GM23338 (cell line): ENCODE data around the gene PHTF2. TPM values are rescaled to one million over a fixed set of nuclear protein-coding genes. Genes with fewer than 3 reads are reported as not detected.

ENCODE experiments used
- ATAC-seq: fragments of 200-7000 bp; cut with Tn5 transposase; 3 replicates; pipeline ENCODE4 v1.9.1; 2020
- DNase-seq: peaks from one replicate; pipeline ENCODE4 v3.0.0-alpha.2; 2015; ENCODE audit warnings: low spot score
- H2AFZ ChIP-seq: fragments of 200-600 bp; sonication (generic); 2 replicates; pipeline ENCODE4 v1.8.0; 2016; ENCODE audit warnings: antibody characterized with exemption, mild to moderate bottlenecking, moderate library complexity
- H3F3A ChIP-seq: fragments of 200-600 bp; sonication (generic); replicated peaks from 2 replicates; pipeline ENCODE4 v1.8.0; 2017; ENCODE audit warnings: antibody characterized with exemption, mixed run types, low read depth
- H3K27ac ChIP-seq: fragments of 200-600 bp; sonication (generic); 2 replicates; pipeline ENCODE4 v1.6.1; 2016; ENCODE audit warnings: low read depth
- H3K27me3 ChIP-seq: fragments of 200-600 bp; sonication (generic); 2 replicates; pipeline ENCODE4 v1.8.0; 2016; ENCODE audit warnings: mild to moderate bottlenecking, mixed run types, moderate library complexity; ENCODE audit not compliant: insufficient read depth
- H3K36me3 ChIP-seq: fragments of 200-600 bp; sonication (generic); 2 replicates; pipeline ENCODE4 v1.8.0; 2016; ENCODE audit warnings: mild to moderate bottlenecking; ENCODE audit not compliant: insufficient read depth
- H3K4me1 ChIP-seq: fragments of 200-600 bp; sonication (generic); 2 replicates; pipeline ENCODE4 v1.8.0; 2016; ENCODE audit warnings: mild to moderate bottlenecking, moderate library complexity; ENCODE audit not compliant: insufficient read depth
- H3K4me2 ChIP-seq: fragments of 200-600 bp; sonication (generic); 2 replicates; pipeline ENCODE4 v1.7.1; 2017; ENCODE audit warnings: mixed run types
- H3K4me3 ChIP-seq: fragments of 200-600 bp; sonication (generic); 2 replicates; pipeline ENCODE4 v1.6.1; 2016; ENCODE audit warnings: mixed run types
- H3K79me2 ChIP-seq: fragments of 200-600 bp; sonication (generic); replicated peaks from 2 replicates; pipeline ENCODE4 v1.8.0; 2017; ENCODE audit warnings: mild to moderate bottlenecking; ENCODE audit not compliant: insufficient read depth
- H3K9me2 ChIP-seq: fragments of 200-600 bp; sonication (generic); 2 replicates; pipeline ENCODE4 v1.8.0; 2017; ENCODE audit not compliant: insufficient read depth
- H4K20me1 ChIP-seq: fragments of 200-600 bp; sonication (generic); replicated peaks from 2 replicates; pipeline ENCODE4 v1.8.0; 2017; ENCODE audit warnings: mild to moderate bottlenecking; ENCODE audit not compliant: insufficient read depth
- H3K27ac Mint-ChIP-seq: 2 replicates; pipeline ENCODE4 v1.8.0; 2020; ENCODE audit warnings: inconsistent platforms, mild to moderate bottlenecking, moderate library complexity, mixed read lengths
- H3K27me3 Mint-ChIP-seq: 3 replicates; pipeline ENCODE4 v1.8.0; 2022; ENCODE audit warnings: low read depth, mild to moderate bottlenecking, moderate library complexity, mixed read lengths, inconsistent platforms; ENCODE audit not compliant: insufficient read depth, poor library complexity
- H3K36me3 Mint-ChIP-seq: 3 replicates; pipeline ENCODE4 v1.8.0; 2021; ENCODE audit warnings: low read depth, mild to moderate bottlenecking, inconsistent platforms, moderate library complexity, mixed read lengths
- H3K4me1 Mint-ChIP-seq: 3 replicates; pipeline ENCODE4 v1.8.0; 2020; ENCODE audit warnings: mild to moderate bottlenecking, inconsistent platforms, mixed read lengths
- H3K4me3 Mint-ChIP-seq: 3 replicates; pipeline ENCODE4 v1.8.0; 2021; ENCODE audit warnings: moderate library complexity, mild to moderate bottlenecking, inconsistent platforms, mixed read lengths
- H3K9me3 Mint-ChIP-seq: 3 replicates; pipeline ENCODE4 v1.8.0; 2020; ENCODE audit warnings: moderate library complexity, mild to moderate bottlenecking, inconsistent platforms, mixed read lengths
- CREB1 ChIP-seq: fragments of 250-450 bp; sonication (Bioruptor Pico); IDR thresholded peaks from 2 replicates; pipeline ENCODE4 v1.5.0; 2020; ENCODE audit warnings: low read depth, mild to moderate bottlenecking, moderate library complexity
- EZH2 ChIP-seq: fragments of 200-600 bp; sonication (generic); IDR thresholded peaks from one replicate; pipeline ENCODE4 v1.8.0; 2017; ENCODE audit warnings: antibody characterized with exemption, mild to moderate bottlenecking, low read depth; ENCODE audit not compliant: unreplicated experiment
- EZH2phosphoT487 ChIP-seq: fragments of 200-600 bp; sonication (generic); IDR thresholded peaks from one replicate; pipeline ENCODE4 v1.8.1; 2018; ENCODE audit warnings: antibody characterized with exemption; ENCODE audit not compliant: unreplicated experiment
- JUNB ChIP-seq: IDR thresholded peaks from one replicate; pipeline ENCODE4 v1.6.1; 2016; ENCODE audit warnings: antibody characterized with exemption; ENCODE audit not compliant: unreplicated experiment
- NANOG ChIP-seq: IDR thresholded peaks from 2 replicates; pipeline ENCODE4 v1.6.1; 2016; ENCODE audit warnings: antibody characterized with exemption, borderline replicate concordance
- POLR2AphosphoS5 ChIP-seq: IDR thresholded peaks from 2 replicates; pipeline ENCODE4 v1.6.1; 2016; ENCODE audit warnings: antibody characterized with exemption, low read depth
- STAT1 ChIP-seq: IDR thresholded peaks from one replicate; pipeline ENCODE4 v1.6.1; 2016; ENCODE audit warnings: antibody characterized with exemption; ENCODE audit not compliant: unreplicated experiment
- ZNF114 ChIP-seq: fragments of 250-450 bp; sonication (Bioruptor Pico); IDR thresholded peaks from 2 replicates; pipeline ENCODE4 v1.5.0; 2020; ENCODE audit warnings: mild to moderate bottlenecking, moderate library complexity
- ZNF331 ChIP-seq: fragments of 250-450 bp; sonication (Bioruptor Pico); IDR thresholded peaks from 2 replicates; pipeline ENCODE4 v1.5.0; 2020; ENCODE audit warnings: low read depth, mild to moderate bottlenecking, moderate library complexity
- polyA plus RNA-seq: library from polyadenylated mRNA; unstranded; fragments of >200 nt; fragmentation: Nextera tagmentation; extraction: Ambion mirVana; gene quantifications from 2 replicates; pipeline ENCODE4 v1.2.1, GENCODE V29; 2016
- total RNA-seq: library from RNA; depleted of rRNA; stranded (reverse); fragments of >200 nt; shearing (Covaris generic); gene quantifications from 2 replicates; pipeline ENCODE4 v1.2.3, GENCODE V29; 2014
- TF ChIP-seq, protein P1 (sequence below): fragments of 250-450 bp; sonication (Bioruptor Pico); IDR thresholded peaks from 2 replicates; pipeline ENCODE4 v1.5.0; 2020; ENCODE audit warnings: mild to moderate bottlenecking, moderate library complexity
- TF ChIP-seq, protein P2 (sequence below), 2 experiments: fragments of 200-600 bp in 1 of 2; sonication (generic) in 1 of 2; conservative IDR thresholded peaks; 2 replicates each; pipeline versions ENCODE4 v1.5.1 to v1.6.1; 2016 to 2017; ENCODE audit warnings: antibody characterized with exemption in 2 of 2, low read depth in 2 of 2, mild to moderate bottlenecking in 2 of 2, moderate library complexity in 1 of 2
- TF ChIP-seq, protein P3 (sequence below): IDR thresholded peaks from one replicate; pipeline ENCODE4 v1.6.1; 2018; ENCODE audit warnings: antibody characterized with exemption; ENCODE audit not compliant: unreplicated experiment
- TF ChIP-seq, protein P4 (sequence below): IDR thresholded peaks from 2 replicates; pipeline ENCODE4 v1.6.1; 2016; ENCODE audit warnings: antibody characterized with exemption

PHTF2 gene
- total and polyA plus RNA-seq, 2 experiments from 2014 or later: 14.6 to 24.1 TPM

DNA sequence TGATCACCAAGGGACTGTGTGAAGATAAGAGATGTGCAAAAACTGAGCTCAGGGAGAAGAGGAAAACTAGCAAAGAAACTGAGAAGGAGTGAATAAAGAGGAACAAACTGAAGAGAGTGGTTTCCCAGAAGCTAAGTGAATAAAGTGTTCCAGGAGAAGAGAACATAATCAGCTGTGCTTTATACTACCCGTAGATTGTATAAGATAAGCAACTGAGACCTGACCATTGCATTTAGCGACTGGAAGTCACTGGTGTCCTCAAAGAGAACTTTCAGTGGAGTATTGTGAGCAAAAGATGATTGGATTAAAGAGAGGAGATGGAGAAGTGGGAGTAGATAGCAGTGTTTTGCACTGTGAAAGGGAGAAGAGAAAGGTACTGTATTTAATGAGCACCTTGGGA lies 14.6 kb downstream of the PHTF2 start:
- peaks cover 9% of the 10 kb centered on the region; the same call in 2 of the 3 replicates for H3K9me3 Mint-ChIP-seq
- peaks cover 26% of the 10 kb centered on the region for H3K79me2 ChIP-seq
- no peaks in the 10 kb centered on the region for H3K27me3 Mint-ChIP-seq
- DNase-seq (no peak), ATAC-seq (no peak)
- no peak for TF ChIP-seq STAT1
- TF ChIP-seq, protein P1, sequence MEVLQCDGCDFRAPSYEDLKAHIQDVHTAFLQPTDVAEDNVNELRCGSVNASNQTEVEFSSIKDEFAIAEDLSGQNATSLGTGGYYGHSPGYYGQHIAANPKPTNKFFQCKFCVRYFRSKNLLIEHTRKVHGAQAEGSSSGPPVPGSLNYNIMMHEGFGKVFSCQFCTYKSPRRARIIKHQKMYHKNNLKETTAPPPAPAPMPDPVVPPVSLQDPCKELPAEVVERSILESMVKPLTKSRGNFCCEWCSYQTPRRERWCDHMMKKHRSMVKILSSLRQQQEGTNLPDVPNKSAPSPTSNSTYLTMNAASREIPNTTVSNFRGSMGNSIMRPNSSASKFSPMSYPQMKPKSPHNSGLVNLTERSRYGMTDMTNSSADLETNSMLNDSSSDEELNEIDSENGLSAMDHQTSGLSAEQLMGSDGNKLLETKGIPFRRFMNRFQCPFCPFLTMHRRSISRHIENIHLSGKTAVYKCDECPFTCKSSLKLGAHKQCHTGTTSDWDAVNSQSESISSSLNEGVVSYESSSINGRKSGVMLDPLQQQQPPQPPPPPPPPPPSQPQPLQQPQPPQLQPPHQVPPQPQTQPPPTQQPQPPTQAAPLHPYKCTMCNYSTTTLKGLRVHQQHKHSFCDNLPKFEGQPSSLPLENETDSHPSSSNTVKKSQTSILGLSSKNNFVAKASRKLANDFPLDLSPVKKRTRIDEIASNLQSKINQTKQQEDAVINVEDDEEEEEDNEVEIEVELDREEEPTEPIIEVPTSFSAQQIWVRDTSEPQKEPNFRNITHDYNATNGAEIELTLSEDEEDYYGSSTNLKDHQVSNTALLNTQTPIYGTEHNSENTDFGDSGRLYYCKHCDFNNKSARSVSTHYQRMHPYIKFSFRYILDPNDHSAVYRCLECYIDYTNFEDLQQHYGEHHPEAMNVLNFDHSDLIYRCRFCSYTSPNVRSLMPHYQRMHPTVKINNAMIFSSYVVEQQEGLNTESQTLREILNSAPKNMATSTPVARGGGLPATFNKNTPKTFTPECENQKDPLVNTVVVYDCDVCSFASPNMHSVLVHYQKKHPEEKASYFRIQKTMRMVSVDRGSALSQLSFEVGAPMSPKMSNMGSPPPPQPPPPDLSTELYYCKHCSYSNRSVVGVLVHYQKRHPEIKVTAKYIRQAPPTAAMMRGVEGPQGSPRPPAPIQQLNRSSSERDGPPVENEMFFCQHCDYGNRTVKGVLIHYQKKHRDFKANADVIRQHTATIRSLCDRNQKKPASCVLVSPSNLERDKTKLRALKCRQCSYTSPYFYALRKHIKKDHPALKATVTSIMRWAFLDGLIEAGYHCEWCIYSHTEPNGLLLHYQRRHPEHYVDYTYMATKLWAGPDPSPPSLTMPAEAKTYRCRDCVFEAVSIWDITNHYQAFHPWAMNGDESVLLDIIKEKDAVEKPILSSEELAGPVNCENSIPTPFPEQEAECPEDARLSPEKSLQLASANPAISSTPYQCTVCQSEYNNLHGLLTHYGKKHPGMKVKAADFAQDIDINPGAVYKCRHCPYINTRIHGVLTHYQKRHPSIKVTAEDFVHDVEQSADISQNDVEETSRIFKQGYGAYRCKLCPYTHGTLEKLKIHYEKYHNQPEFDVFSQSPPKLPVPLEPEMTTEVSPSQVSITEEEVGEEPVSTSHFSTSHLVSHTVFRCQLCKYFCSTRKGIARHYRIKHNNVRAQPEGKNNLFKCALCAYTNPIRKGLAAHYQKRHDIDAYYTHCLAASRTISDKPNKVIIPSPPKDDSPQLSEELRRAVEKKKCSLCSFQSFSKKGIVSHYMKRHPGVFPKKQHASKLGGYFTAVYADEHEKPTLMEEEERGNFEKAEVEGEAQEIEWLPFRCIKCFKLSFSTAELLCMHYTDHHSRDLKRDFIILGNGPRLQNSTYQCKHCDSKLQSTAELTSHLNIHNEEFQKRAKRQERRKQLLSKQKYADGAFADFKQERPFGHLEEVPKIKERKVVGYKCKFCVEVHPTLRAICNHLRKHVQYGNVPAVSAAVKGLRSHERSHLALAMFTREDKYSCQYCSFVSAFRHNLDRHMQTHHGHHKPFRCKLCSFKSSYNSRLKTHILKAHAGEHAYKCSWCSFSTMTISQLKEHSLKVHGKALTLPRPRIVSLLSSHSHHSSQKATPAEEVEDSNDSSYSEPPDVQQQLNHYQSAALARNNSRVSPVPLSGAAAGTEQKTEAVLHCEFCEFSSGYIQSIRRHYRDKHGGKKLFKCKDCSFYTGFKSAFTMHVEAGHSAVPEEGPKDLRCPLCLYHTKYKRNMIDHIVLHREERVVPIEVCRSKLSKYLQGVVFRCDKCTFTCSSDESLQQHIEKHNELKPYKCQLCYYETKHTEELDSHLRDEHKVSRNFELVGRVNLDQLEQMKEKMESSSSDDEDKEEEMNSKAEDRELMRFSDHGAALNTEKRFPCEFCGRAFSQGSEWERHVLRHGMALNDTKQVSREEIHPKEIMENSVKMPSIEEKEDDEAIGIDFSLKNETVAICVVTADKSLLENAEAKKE (CRISPR knock-in tag): no peak
- TF ChIP-seq, protein P2, sequence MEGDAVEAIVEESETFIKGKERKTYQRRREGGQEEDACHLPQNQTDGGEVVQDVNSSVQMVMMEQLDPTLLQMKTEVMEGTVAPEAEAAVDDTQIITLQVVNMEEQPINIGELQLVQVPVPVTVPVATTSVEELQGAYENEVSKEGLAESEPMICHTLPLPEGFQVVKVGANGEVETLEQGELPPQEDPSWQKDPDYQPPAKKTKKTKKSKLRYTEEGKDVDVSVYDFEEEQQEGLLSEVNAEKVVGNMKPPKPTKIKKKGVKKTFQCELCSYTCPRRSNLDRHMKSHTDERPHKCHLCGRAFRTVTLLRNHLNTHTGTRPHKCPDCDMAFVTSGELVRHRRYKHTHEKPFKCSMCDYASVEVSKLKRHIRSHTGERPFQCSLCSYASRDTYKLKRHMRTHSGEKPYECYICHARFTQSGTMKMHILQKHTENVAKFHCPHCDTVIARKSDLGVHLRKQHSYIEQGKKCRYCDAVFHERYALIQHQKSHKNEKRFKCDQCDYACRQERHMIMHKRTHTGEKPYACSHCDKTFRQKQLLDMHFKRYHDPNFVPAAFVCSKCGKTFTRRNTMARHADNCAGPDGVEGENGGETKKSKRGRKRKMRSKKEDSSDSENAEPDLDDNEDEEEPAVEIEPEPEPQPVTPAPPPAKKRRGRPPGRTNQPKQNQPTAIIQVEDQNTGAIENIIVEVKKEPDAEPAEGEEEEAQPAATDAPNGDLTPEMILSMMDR (conservative IDR thresholded peaks at IDR 0.05; ENCODE audit: low read depth in 2 of 2): no peak
- TF ChIP-seq EZH2: no peak
- TF ChIP-seq CREB1 (CRISPR knock-in tag): no peak
- no peak for TF ChIP-seq POLR2AphosphoS5
- no peak for TF ChIP-seq EZH2phosphoT487
- TF ChIP-seq JUNB: no peak
- no peak for TF ChIP-seq ZNF114 (CRISPR knock-in tag)
- TF ChIP-seq ZNF331: no peak
- TF ChIP-seq, protein P3, sequence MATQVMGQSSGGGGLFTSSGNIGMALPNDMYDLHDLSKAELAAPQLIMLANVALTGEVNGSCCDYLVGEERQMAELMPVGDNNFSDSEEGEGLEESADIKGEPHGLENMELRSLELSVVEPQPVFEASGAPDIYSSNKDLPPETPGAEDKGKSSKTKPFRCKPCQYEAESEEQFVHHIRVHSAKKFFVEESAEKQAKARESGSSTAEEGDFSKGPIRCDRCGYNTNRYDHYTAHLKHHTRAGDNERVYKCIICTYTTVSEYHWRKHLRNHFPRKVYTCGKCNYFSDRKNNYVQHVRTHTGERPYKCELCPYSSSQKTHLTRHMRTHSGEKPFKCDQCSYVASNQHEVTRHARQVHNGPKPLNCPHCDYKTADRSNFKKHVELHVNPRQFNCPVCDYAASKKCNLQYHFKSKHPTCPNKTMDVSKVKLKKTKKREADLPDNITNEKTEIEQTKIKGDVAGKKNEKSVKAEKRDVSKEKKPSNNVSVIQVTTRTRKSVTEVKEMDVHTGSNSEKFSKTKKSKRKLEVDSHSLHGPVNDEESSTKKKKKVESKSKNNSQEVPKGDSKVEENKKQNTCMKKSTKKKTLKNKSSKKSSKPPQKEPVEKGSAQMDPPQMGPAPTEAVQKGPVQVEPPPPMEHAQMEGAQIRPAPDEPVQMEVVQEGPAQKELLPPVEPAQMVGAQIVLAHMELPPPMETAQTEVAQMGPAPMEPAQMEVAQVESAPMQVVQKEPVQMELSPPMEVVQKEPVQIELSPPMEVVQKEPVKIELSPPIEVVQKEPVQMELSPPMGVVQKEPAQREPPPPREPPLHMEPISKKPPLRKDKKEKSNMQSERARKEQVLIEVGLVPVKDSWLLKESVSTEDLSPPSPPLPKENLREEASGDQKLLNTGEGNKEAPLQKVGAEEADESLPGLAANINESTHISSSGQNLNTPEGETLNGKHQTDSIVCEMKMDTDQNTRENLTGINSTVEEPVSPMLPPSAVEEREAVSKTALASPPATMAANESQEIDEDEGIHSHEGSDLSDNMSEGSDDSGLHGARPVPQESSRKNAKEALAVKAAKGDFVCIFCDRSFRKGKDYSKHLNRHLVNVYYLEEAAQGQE: no peak
- no peak for TF ChIP-seq NANOG
- TF ChIP-seq, protein P4, sequence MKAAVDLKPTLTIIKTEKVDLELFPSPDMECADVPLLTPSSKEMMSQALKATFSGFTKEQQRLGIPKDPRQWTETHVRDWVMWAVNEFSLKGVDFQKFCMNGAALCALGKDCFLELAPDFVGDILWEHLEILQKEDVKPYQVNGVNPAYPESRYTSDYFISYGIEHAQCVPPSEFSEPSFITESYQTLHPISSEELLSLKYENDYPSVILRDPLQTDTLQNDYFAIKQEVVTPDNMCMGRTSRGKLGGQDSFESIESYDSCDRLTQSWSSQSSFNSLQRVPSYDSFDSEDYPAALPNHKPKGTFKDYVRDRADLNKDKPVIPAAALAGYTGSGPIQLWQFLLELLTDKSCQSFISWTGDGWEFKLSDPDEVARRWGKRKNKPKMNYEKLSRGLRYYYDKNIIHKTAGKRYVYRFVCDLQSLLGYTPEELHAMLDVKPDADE: no peak
- H3K36me3 Mint-ChIP-seq: peaks cover 16% of the 10 kb centered on the region
- H3K27me3 ChIP-seq: no peaks in the 10 kb centered on the region
- H3K9me2 ChIP-seq: no peaks in the 10 kb centered on the region
- H3K4me1 ChIP-seq: no peaks in the 10 kb centered on the region
- H2AFZ ChIP-seq: no peak overlapping the region
- H3K27ac ChIP-seq: no peak overlapping the region
- H3K4me1 Mint-ChIP-seq: no peaks in the 10 kb centered on the region
- no peak overlapping the region for H3K4me2 ChIP-seq
- no peaks in the 10 kb centered on the region for H3F3A ChIP-seq
- no peaks in the 10 kb centered on the region; the same call in 1 of the 2 replicates for H3K36me3 ChIP-seq
- no peak overlapping the region for H3K4me3 Mint-ChIP-seq
- H3K4me3 ChIP-seq: no peak overlapping the region
- H4K20me1 ChIP-seq: no peaks in the 10 kb centered on the region; the same call in 1 of the 2 replicates
- no peak overlapping the region for H3K27ac Mint-ChIP-seq
